ENCODE data around the gene TGFB2. TPM values are rescaled to one million over a fixed set of nuclear protein-coding genes. Genes with fewer than 3 reads are reported as not detected.
A peak's percentile ranks its signal among the peaks of the same experiment; 100 is the strongest.

TGFB2 gene
- total RNA-seq, 1 experiment from 2014 or later = not detected

GRCh38 chr1:218413179-218413578 is 68.0 kb downstream of the TGFB2 start:
- Histone ChIP-seq H3K79me1 (ENCODE audit: insufficient read depth, low read depth, low read length, poor library complexity, severe bottlenecking) (no peaks in the 10 kb centered on the region), H2BK15ac (ENCODE audit: low read depth, low read length) (no peak overlapping the region), H3K27me3 (ENCODE audit: insufficient read depth, low read length) (no peaks in the 10 kb centered on the region), H2BK120ac (ENCODE audit: low read depth, low read length, poor library complexity, severe bottlenecking) (no peak overlapping the region), H2BK20ac (ENCODE audit: low read depth, low read length, poor library complexity, severe bottlenecking) (no peak overlapping the region), H3K79me2 (ENCODE audit: insufficient read depth, low read length) (no peaks in the 10 kb centered on the region), H4K20me1 (ENCODE audit: control insufficient read depth, insufficient read depth, insufficient read length) (no peaks in the 10 kb centered on the region), H4K91ac (ENCODE audit: insufficient read length, low read depth, low read length) (no peak overlapping the region), H3K4me1 (ENCODE audit: insufficient read depth, low read length) (no peaks in the 10 kb centered on the region), H3K27ac (ENCODE audit: insufficient read length, low read depth, low read length) (no peak overlapping the region), H2BK12ac (ENCODE audit: insufficient read length, low read depth, low read length) (no peak overlapping the region), H2BK5ac (ENCODE audit: insufficient read length, low read length) (no peak overlapping the region), H3K14ac (ENCODE audit: insufficient read depth, low read length) (no peak overlapping the region), H2AFZ (ENCODE audit: low read length) (no peak overlapping the region), H3K23me2 (ENCODE audit: insufficient read length, low read depth, low read length, poor library complexity, severe bottlenecking) (no peaks in the 10 kb centered on the region), H3T11ph (ENCODE audit: low read length) (no peak overlapping the region), H3K18ac (ENCODE audit: insufficient read length, low read depth, low read length) (no peak overlapping the region), H3K9me3 (ENCODE audit: control insufficient read depth, low read depth, low read length) (no peaks in the 10 kb centered on the region), H3K56ac (ENCODE audit: insufficient read length, low read depth, low read length) (no peak overlapping the region), H3K4me2 (ENCODE audit: insufficient read depth, insufficient read length, low read length) (no peak overlapping the region), H3K23ac (ENCODE audit: insufficient read length, low read depth, low read length) (no peak overlapping the region), H4K5ac (ENCODE audit: insufficient read length, low read depth, low read length) (no peak overlapping the region), H3K9ac (ENCODE audit: extremely low read depth, insufficient read length, low read length) (no peak overlapping the region), H2AK5ac (ENCODE audit: insufficient read length, low read length) (no peak overlapping the region), H4K8ac (replicated peaks; ENCODE audit: insufficient read length, low read depth, low read length) (no peak overlapping the region), H3K4ac (ENCODE audit: low read depth, low read length) (no peak overlapping the region)
- Mint-ChIP-seq H3K36me3 (ENCODE audit: insufficient read depth in 1 of 3, low read depth in 3 of 3) (peaks cover 0 to 13% (median 7%) of the 10 kb centered on the region in 3 experiments; a peak in 5 of 7 replicates), H3K4me1 (peaks cover 5% of the 10 kb centered on the region in 2 experiments), H3K27me3 (ENCODE audit: low read depth) (no peaks in the 10 kb centered on the region; the same call in 1 of the 2 replicates), H3K27ac (0 out of 7 replicates have a peak overlapping the region, but pooled peaks of 1 of the 3 experiments have one; percentile 33), H3K4me3 (no peak overlapping the region), H3K9me3 (peaks cover 10 to 11% of the 10 kb centered on the region in 2 experiments; a peak in 4 of 5 replicates)
- no peak for DNase-seq
- TF ChIP-seq, protein P1, sequence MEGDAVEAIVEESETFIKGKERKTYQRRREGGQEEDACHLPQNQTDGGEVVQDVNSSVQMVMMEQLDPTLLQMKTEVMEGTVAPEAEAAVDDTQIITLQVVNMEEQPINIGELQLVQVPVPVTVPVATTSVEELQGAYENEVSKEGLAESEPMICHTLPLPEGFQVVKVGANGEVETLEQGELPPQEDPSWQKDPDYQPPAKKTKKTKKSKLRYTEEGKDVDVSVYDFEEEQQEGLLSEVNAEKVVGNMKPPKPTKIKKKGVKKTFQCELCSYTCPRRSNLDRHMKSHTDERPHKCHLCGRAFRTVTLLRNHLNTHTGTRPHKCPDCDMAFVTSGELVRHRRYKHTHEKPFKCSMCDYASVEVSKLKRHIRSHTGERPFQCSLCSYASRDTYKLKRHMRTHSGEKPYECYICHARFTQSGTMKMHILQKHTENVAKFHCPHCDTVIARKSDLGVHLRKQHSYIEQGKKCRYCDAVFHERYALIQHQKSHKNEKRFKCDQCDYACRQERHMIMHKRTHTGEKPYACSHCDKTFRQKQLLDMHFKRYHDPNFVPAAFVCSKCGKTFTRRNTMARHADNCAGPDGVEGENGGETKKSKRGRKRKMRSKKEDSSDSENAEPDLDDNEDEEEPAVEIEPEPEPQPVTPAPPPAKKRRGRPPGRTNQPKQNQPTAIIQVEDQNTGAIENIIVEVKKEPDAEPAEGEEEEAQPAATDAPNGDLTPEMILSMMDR (conservative IDR thresholded peaks at IDR 0.05) = no peak
- no CpG with 5 or more reads among the region's 10 CpGs for WGBS (ENCODE audit: extremely low coverage, insufficient read length, low lambda C conversion rate)
